Measurements from ENCODE around the gene SNAP25.

SNAP25 gene

GRCh38 chr20:10339609-10340008 is 121.0 kb downstream of the SNAP25 start:
- TF ChIP-seq CTCF (IDR thresholded peaks at IDR 0.05) = no peak
- H3K9me3 ChIP-seq = no peaks in the 10 kb centered on the region
- no peak overlapping the region for H3K27ac ChIP-seq
- H3K27me3 ChIP-seq = no peaks in the 10 kb centered on the region
- no peak overlapping the region for H3K4me3 ChIP-seq
- intact Hi-C loops (cut with DNase I; ENCODE audit: low total_unique reads) = no loop called here
- no peaks in the 10 kb centered on the region for H3K4me1 ChIP-seq
- no peak for DNase-seq
- no peaks in the 10 kb centered on the region for H3K36me3 ChIP-seq

DNA sequence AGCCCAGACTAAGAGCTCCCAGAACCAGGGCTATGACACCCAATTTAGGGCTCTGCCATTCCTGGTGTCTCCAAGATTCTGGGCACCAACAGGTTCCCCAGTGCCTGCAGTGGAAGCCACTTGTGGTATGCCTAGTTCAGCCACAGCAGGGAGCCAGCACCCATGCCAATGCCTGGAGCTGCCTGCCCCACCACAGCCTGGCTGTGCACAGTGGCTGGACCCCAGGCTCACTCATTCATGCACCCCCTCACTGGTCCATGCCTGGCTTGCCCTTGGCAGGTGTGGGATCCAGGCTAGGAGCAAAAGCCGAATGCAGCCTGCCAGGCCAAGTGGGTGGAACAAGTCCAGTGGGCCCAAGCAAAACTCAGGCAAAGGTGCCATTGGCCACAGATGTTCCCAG is 123.5 kb downstream of the SNAP25 start:
- H3K36me3 ChIP-seq = no peaks in the 10 kb centered on the region
- no peaks in the 10 kb centered on the region for H3K27me3 ChIP-seq
- no peak for DNase-seq
- H3K4me3 ChIP-seq = no peak overlapping the region
- no peak overlapping the region for H3K27ac ChIP-seq
- intact Hi-C loops (cut with DNase I; ENCODE audit: low total_unique reads) = no loop called here
- no peaks in the 10 kb centered on the region for H3K9me3 ChIP-seq
- H3K4me1 ChIP-seq = no peaks in the 10 kb centered on the region
- no peak for TF ChIP-seq CTCF (IDR thresholded peaks at IDR 0.05)

DNA sequence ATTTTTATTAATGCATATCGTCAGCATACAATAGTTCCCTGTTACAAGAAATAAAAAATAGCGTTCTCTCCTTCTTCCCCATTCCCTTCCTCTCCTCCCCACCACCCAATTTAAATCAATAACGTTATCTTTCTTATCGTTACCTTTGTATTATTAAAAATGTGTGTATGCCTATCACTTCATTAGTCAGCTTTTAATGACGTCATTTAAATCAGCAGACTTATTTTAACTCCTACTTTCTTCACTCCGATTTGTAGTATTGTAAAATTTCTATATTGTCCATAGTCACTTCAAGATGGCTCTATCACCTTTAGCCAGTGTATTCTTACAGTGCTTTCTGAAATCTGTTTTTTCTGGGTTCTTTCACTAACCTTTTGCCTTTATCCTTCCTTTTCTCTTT is 126.3 kb downstream of the SNAP25 start:
- DNase-seq = no peak
- intact Hi-C loops (cut with DNase I; ENCODE audit: low total_unique reads) = no loop called here
- Histone ChIP-seq H3K4me1 (no peaks in the 10 kb centered on the region), H3K4me3 (no peak overlapping the region), H3K27me3 (no peaks in the 10 kb centered on the region), H3K9me3 (no peaks in the 10 kb centered on the region), H3K36me3 (no peaks in the 10 kb centered on the region), H3K27ac (no peak overlapping the region)
- TF ChIP-seq CTCF (IDR thresholded peaks at IDR 0.05) = no peak

DNA sequence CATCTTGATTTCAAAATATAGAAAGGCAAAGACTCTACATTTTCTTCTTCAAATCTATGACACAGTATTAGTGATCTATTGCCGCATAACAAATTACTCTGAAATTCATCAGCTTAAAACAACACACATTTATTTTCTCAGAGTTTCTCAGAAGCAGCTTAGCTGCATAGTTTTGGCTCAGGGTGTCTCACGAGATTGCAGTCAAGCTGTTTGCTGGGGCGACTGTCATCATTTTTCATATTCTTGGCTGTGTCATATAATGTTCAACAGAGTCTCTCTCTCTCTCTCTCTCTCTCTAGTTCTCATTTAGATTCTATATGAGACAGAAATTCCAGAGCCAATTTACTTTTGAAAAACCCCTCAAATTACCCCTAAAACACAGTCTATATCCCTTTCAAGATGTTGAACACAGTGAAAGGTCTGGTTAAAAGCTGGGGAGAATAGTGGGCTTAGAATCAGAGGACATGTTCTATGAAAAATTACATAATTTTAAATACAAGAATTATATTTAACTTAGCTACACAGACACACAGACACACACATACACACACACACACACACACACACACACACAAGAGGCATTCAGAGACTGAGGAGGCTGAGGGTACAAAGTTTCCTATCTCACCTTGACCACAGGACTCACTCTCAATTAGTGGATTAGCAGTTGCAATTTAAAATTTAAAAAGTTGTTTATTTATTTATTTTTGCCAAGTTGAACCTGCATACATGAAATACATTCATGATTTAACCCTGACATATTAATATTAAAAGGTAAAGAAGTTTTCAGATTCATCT is 128.7 kb downstream of the SNAP25 start:
- Histone ChIP-seq H3K27ac (no peak overlapping the region), H3K9me3 (no peaks in the 10 kb centered on the region), H3K4me3 (no peak overlapping the region), H3K4me1 (no peaks in the 10 kb centered on the region), H3K36me3 (no peaks in the 10 kb centered on the region), H3K27me3 (no peaks in the 10 kb centered on the region)
- no peak for DNase-seq
- no peak for TF ChIP-seq CTCF (IDR thresholded peaks at IDR 0.05)
- intact Hi-C loops (cut with DNase I; ENCODE audit: low total_unique reads) = no loop called here

DNA sequence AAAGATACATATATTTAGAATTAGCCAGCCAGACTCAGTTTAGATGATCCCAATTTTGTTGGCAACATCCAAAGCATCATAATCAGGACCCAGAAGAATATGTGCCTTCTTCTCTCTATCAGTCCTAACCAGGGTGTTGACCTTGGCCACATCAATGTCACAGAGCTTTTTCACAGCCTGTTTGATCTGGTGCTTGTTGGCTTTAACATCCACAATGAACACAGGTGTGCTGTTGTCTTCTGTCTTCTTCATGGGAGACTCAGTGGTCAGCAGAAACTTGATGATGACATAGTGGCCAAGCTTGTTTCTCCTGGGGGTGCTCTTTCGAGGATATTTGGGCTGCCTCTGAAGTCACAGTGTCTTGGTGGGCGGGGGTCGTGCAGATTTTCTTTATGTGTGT is 130.5 kb downstream of the SNAP25 start:
- Histone ChIP-seq H3K4me1 (no peaks in the 10 kb centered on the region), H3K4me3 (no peak overlapping the region), H3K27me3 (no peaks in the 10 kb centered on the region), H3K36me3 (no peaks in the 10 kb centered on the region), H3K9me3 (no peaks in the 10 kb centered on the region), H3K27ac (no peak overlapping the region)
- no peak for TF ChIP-seq CTCF (IDR thresholded peaks at IDR 0.05)
- intact Hi-C loops (cut with DNase I; ENCODE audit: low total_unique reads) = no loop called here
- DNase-seq = no peak
